Endothelial cell of umbilical vein (primary cell): ENCODE results near the gene INHA.

ENCODE experiments used
- CTCF ChIP-seq, 2 donors: IDR thresholded peaks; 1 replicate in 1 of 2; 2 replicates in 1 of 2; pipeline ENCODE4 v1.5.1; 2011; ENCODE audit warnings: low read length in 2 of 2, mild to moderate bottlenecking in 2 of 2, moderate library complexity in 2 of 2, control low read depth in 1 of 2, inconsistent platforms in 1 of 2, low read depth in 1 of 2; ENCODE audit not compliant: insufficient read depth in 1 of 2; ENCODE audit errors: extremely low read depth in 1 of 2
- POLR2A ChIP-seq: IDR thresholded peaks from 2 replicates; pipeline ENCODE4 v1.6.1; 2012; ENCODE audit warnings: low read depth, mild to moderate bottlenecking, control low read depth, low read length

- TF ChIP-seq CTCF (IDR thresholded peaks at IDR 0.05; ENCODE audit: extremely low read depth in 1 of 2, insufficient read depth in 1 of 2, low read depth in 1 of 2, low read length in 2 of 2) (no peak), POLR2A (no peak)
Measured at GRCh38 chr2:219616550-219616949, 44.4 kb downstream of the INHA start.
